ENCODE measurements around the gene DBP. TPM values are rescaled to one million over a fixed set of nuclear protein-coding genes. Genes with fewer than 3 reads are reported as not detected.
"Not testable (repeated sequence)": the region's sequence is repeated elsewhere in the genome, so short reads cannot be mapped to it uniquely, and the experiment has no call there.

Gene DBP
- total and polyA plus RNA-seq, 2 donors (not counting 1 experiment from before 2014, with no cell fraction given): 4.8 to 23.6 TPM

GRCh38 chr19:48680436-48681126 is 43.4 kb upstream of the DBP start:
- no peaks in the 10 kb centered on the region for H3K27me3 ChIP-seq (ENCODE audit: control insufficient read depth, insufficient read depth, low read length)
- peak overlapping the region; percentile 32 for H3K27ac ChIP-seq (ENCODE audit: insufficient read depth, low read length)
- no peak overlapping the region for H2AFZ ChIP-seq (ENCODE audit: low read length)
- DNase-seq (ENCODE audit: low read depth in 2 of 2): no peak
- TF ChIP-seq CTCF (conservative IDR thresholded peaks at IDR 0.05 in 1 of 2, IDR thresholded peaks at IDR 0.05 in 1 of 2; ENCODE audit: low read depth in 1 of 2, low read length in 2 of 2) (no peak), EZH2 (IDR thresholded peaks at IDR 0.05; ENCODE audit: low read length, missing control alignments) (no peak)
- H3K4me3 ChIP-seq (replicated peaks in 1 of 4; ENCODE audit: control extremely low read depth in 1 of 4, insufficient read depth in 1 of 4, low read depth in 3 of 4, low read length in 4 of 4): no peak overlapping the region
- H3K9me3 ChIP-seq (ENCODE audit: control insufficient read depth, insufficient read depth, low read depth, low read length): no peaks in the 10 kb centered on the region
- H3K9ac ChIP-seq (ENCODE audit: insufficient read depth, low read length): no peak overlapping the region
- no peak overlapping the region for H3K4me2 ChIP-seq (ENCODE audit: extremely low read depth, insufficient read depth, low read length)
- H3K4me1 ChIP-seq (ENCODE audit: control insufficient read depth, extremely low read depth, insufficient read depth, low read length): no peaks in the 10 kb centered on the region
- H4K20me1 ChIP-seq (ENCODE audit: control insufficient read depth, extremely low read depth, insufficient read depth, low read length): no peaks in the 10 kb centered on the region
- no peaks in the 10 kb centered on the region for H3K36me3 ChIP-seq (ENCODE audit: control insufficient read depth, insufficient read depth, low read length)
- no peaks in the 10 kb centered on the region for H3K79me2 ChIP-seq (ENCODE audit: control insufficient read depth, insufficient read depth, low read length)

- not testable (repeated sequence) for H3K4me2 ChIP-seq (ENCODE audit: extremely low read depth, insufficient read depth, low read length); H3K9me3 ChIP-seq (ENCODE audit: control insufficient read depth, insufficient read depth, low read depth, low read length); H3K4me3 ChIP-seq (replicated peaks in 1 of 4; ENCODE audit: control extremely low read depth in 1 of 4, insufficient read depth in 1 of 4, low read depth in 3 of 4, low read length in 4 of 4); H3K79me2 ChIP-seq (ENCODE audit: control insufficient read depth, insufficient read depth, low read length); H4K20me1 ChIP-seq (ENCODE audit: control insufficient read depth, extremely low read depth, insufficient read depth, low read length); DNase-seq (ENCODE audit: low read depth in 2 of 2); H3K9ac ChIP-seq (ENCODE audit: insufficient read depth, low read length); H3K4me1 ChIP-seq (ENCODE audit: control insufficient read depth, extremely low read depth, insufficient read depth, low read length); H3K36me3 ChIP-seq (ENCODE audit: control insufficient read depth, insufficient read depth, low read length); H3K27me3 ChIP-seq (ENCODE audit: control insufficient read depth, insufficient read depth, low read length); H2AFZ ChIP-seq (ENCODE audit: low read length); H3K27ac ChIP-seq (ENCODE audit: insufficient read depth, low read length)
Measured at GRCh38 chr19:48680006-48680405, 42.8 kb upstream of the DBP start.

GRCh38 chr19:48678201-48678600 is 41.0 kb upstream of the DBP start:
- Histone ChIP-seq H2AFZ (ENCODE audit: low read length) (no peak overlapping the region), H3K4me3 (replicated peaks in 1 of 4; ENCODE audit: control extremely low read depth in 1 of 4, insufficient read depth in 1 of 4, low read depth in 3 of 4, low read length in 4 of 4) (no peak overlapping the region), H3K27ac (ENCODE audit: insufficient read depth, low read length) (no peak overlapping the region), H3K36me3 (ENCODE audit: control insufficient read depth, insufficient read depth, low read length) (no peaks in the 10 kb centered on the region), H3K9ac (ENCODE audit: insufficient read depth, low read length) (no peak overlapping the region), H3K27me3 (ENCODE audit: control insufficient read depth, insufficient read depth, low read length) (no peaks in the 10 kb centered on the region), H3K4me1 (ENCODE audit: control insufficient read depth, extremely low read depth, insufficient read depth, low read length) (no peaks in the 10 kb centered on the region), H4K20me1 (ENCODE audit: control insufficient read depth, extremely low read depth, insufficient read depth, low read length) (no peaks in the 10 kb centered on the region), H3K79me2 (ENCODE audit: control insufficient read depth, insufficient read depth, low read length) (no peaks in the 10 kb centered on the region), H3K9me3 (ENCODE audit: control insufficient read depth, insufficient read depth, low read depth, low read length) (no peaks in the 10 kb centered on the region), H3K4me2 (ENCODE audit: extremely low read depth, insufficient read depth, low read length) (no peak overlapping the region)
- TF ChIP-seq EZH2 (IDR thresholded peaks at IDR 0.05; ENCODE audit: low read length, missing control alignments): no peak
- no peak for TF ChIP-seq CTCF (conservative IDR thresholded peaks at IDR 0.05 in 1 of 2, IDR thresholded peaks at IDR 0.05 in 1 of 2; ENCODE audit: low read depth in 1 of 2, low read length in 2 of 2)
- no peak for DNase-seq (ENCODE audit: low read depth in 2 of 2)
